SJCRH30 (cell line): ENCODE measurements around the gene POGK. TPM values are rescaled to one million over a fixed set of nuclear protein-coding genes. Genes with fewer than 3 reads are reported as not detected.

Experiments used
- DNase-seq, 2 experiments: peaks; one replicate each; pipeline ENCODE4 v3.0.0-alpha.2; 2015 to 2020
- H3K27ac ChIP-seq: fragments of 250-450 bp; sonication (Bioruptor Pico); 2 replicates; pipeline ENCODE4 v1.5.1; 2020; ENCODE audit warnings: mild to moderate bottlenecking, moderate library complexity
- H3K27me3 ChIP-seq: fragments of 250-450 bp; sonication (Bioruptor Pico); 2 replicates; pipeline ENCODE4 v1.5.1; 2020; ENCODE audit warnings: mild to moderate bottlenecking, moderate library complexity
- H3K36me3 ChIP-seq: fragments of 250-450 bp; sonication (Bioruptor Pico); 2 replicates; pipeline ENCODE4 v1.5.1; 2020; ENCODE audit warnings: mild to moderate bottlenecking, moderate library complexity
- H3K4me1 ChIP-seq: fragments of 250-450 bp; sonication (Bioruptor Pico); 2 replicates; pipeline ENCODE4 v1.5.1; 2020; ENCODE audit warnings: mild to moderate bottlenecking, moderate library complexity
- H3K4me3 ChIP-seq: fragments of 250-450 bp; sonication (Bioruptor Pico); 2 replicates; pipeline ENCODE4 v1.5.1; 2020; ENCODE audit warnings: mild to moderate bottlenecking, moderate library complexity
- H3K9me3 ChIP-seq: fragments of 250-450 bp; sonication (Bioruptor Pico); replicated peaks from 2 replicates; pipeline ENCODE4 v1.5.1; 2020; ENCODE audit warnings: mild to moderate bottlenecking, moderate library complexity
- total RNA-seq: library from RNA; depleted of rRNA; stranded (reverse); fragments of >200 nt; shearing (Covaris generic); gene quantifications from 2 replicates; pipeline ENCODE4 v1.2.3, GENCODE V29; 2014

POGK gene
- total RNA-seq, 1 experiment from 2014 or later: 27.2 TPM

- DNase-seq: no peak
- H3K27ac ChIP-seq: no peak overlapping the region
Measured at GRCh38 chr1:166840309-166841274, 1.3 kb downstream of the POGK start.

GRCh38 chr1:166843322-166843721 lies 4.0 kb downstream of the POGK start:
- Histone ChIP-seq H3K27ac (no peak overlapping the region), H3K36me3 (peaks cover 37% of the 10 kb centered on the region), H3K9me3 (no peaks in the 10 kb centered on the region), H3K4me3 (no peak overlapping the region), H3K4me1 (peaks cover 4% of the 10 kb centered on the region; the same call in 1 of the 2 replicates), H3K27me3 (no peaks in the 10 kb centered on the region)
- no peak for DNase-seq

More at GRCh38 chr1:166840309-166841274, 1.3 kb downstream of the POGK start:
- Histone ChIP-seq H3K4me1 (peaks cover 4% of the 10 kb centered on the region; the same call in 1 of the 2 replicates), H3K4me3 (peak overlapping the region; percentile 63), H3K36me3 (peaks cover 26% of the 10 kb centered on the region), H3K27me3 (no peaks in the 10 kb centered on the region), H3K9me3 (no peaks in the 10 kb centered on the region)

- H3K36me3 ChIP-seq: peaks cover 44% of the 10 kb centered on the region
- no peak overlapping the region for H3K27ac ChIP-seq
- DNase-seq: no peak
Measured at GRCh38 chr1:166843769-166844596, 4.7 kb downstream of the POGK start.

GRCh38 chr1:166844791-166845190 lies 5.5 kb downstream of the POGK start:
- no peak for DNase-seq
- peaks cover 50% of the 10 kb centered on the region for H3K36me3 ChIP-seq
- no peaks in the 10 kb centered on the region for H3K9me3 ChIP-seq
- no peak overlapping the region for H3K27ac ChIP-seq
- H3K4me1 ChIP-seq: no peaks in the 10 kb centered on the region
- no peaks in the 10 kb centered on the region for H3K27me3 ChIP-seq
- no peak overlapping the region for H3K4me3 ChIP-seq

More at GRCh38 chr1:166843769-166844596, 4.7 kb downstream of the POGK start:
- Histone ChIP-seq H3K27me3 (no peaks in the 10 kb centered on the region), H3K4me1 (no peaks in the 10 kb centered on the region), H3K4me3 (no peak overlapping the region), H3K9me3 (no peaks in the 10 kb centered on the region)

GRCh38 chr1:166848193-166848592 lies 8.9 kb downstream of the POGK start:
- peaks cover 54% of the 10 kb centered on the region for H3K36me3 ChIP-seq
- DNase-seq: no peak

GRCh38 chr1:166849135-166849534 lies 9.9 kb downstream of the POGK start:
- no peaks in the 10 kb centered on the region for H3K4me1 ChIP-seq
- no peak overlapping the region for H3K4me3 ChIP-seq
- no peaks in the 10 kb centered on the region for H3K27me3 ChIP-seq
- H3K27ac ChIP-seq: no peak overlapping the region
- no peak for DNase-seq
- peaks cover 53% of the 10 kb centered on the region for H3K36me3 ChIP-seq
- H3K9me3 ChIP-seq: no peaks in the 10 kb centered on the region

More at GRCh38 chr1:166848193-166848592, 8.9 kb downstream of the POGK start:
- no peaks in the 10 kb centered on the region for H3K9me3 ChIP-seq
- H3K4me3 ChIP-seq: no peak overlapping the region
- H3K27ac ChIP-seq: no peak overlapping the region
- no peaks in the 10 kb centered on the region for H3K4me1 ChIP-seq
- no peaks in the 10 kb centered on the region for H3K27me3 ChIP-seq

- Histone ChIP-seq H3K27me3 (no peaks in the 10 kb centered on the region), H3K36me3 (peaks cover 62% of the 10 kb centered on the region), H3K4me1 (peaks cover 2% of the 10 kb centered on the region; the same call in 1 of the 2 replicates), H3K9me3 (no peaks in the 10 kb centered on the region), H3K4me3 (no peak overlapping the region), H3K27ac (no peak overlapping the region)
- no peak for DNase-seq
Measured at GRCh38 chr1:166852918-166853317, 13.6 kb downstream of the POGK start.

- Histone ChIP-seq H3K4me1 (peaks cover 2% of the 10 kb centered on the region; the same call in 1 of the 2 replicates), H3K27ac (no peak overlapping the region), H3K36me3 (peaks cover 38% of the 10 kb centered on the region), H3K9me3 (no peaks in the 10 kb centered on the region), H3K27me3 (no peaks in the 10 kb centered on the region), H3K4me3 (no peak overlapping the region)
- no peak for DNase-seq
Measured at GRCh38 chr1:166855558-166855957, 16.3 kb downstream of the POGK start.

GRCh38 chr1:166857995-166858394 lies 18.7 kb downstream of the POGK start:
- Histone ChIP-seq H3K27ac (no peak overlapping the region), H3K36me3 (peaks cover 24% of the 10 kb centered on the region)

GRCh38 chr1:166858726-166859419 lies 19.6 kb downstream of the POGK start:
- DNase-seq: no peak
- Histone ChIP-seq H3K27ac (no peak overlapping the region), H3K9me3 (no peaks in the 10 kb centered on the region), H3K4me3 (no peak overlapping the region), H3K36me3 (peaks cover 26% of the 10 kb centered on the region), H3K27me3 (no peaks in the 10 kb centered on the region), H3K4me1 (peaks cover 2% of the 10 kb centered on the region; the same call in 1 of the 2 replicates)

More at GRCh38 chr1:166857995-166858394, 18.7 kb downstream of the POGK start:
- no peaks in the 10 kb centered on the region for H3K27me3 ChIP-seq
- H3K9me3 ChIP-seq: no peaks in the 10 kb centered on the region
- no peak for DNase-seq
- H3K4me3 ChIP-seq: no peak overlapping the region
- H3K4me1 ChIP-seq: peaks cover 2% of the 10 kb centered on the region; the same call in 1 of the 2 replicates

- H3K27me3 ChIP-seq: no peaks in the 10 kb centered on the region
- peaks cover 2% of the 10 kb centered on the region; the same call in 1 of the 2 replicates for H3K4me1 ChIP-seq
- H3K27ac ChIP-seq: no peak overlapping the region
- no peaks in the 10 kb centered on the region for H3K9me3 ChIP-seq
- H3K36me3 ChIP-seq: peaks cover 19% of the 10 kb centered on the region
- no peak overlapping the region for H3K4me3 ChIP-seq
- no peak for DNase-seq
Measured at GRCh38 chr1:166859597-166859996, 20.3 kb downstream of the POGK start.

- peaks cover 13% of the 10 kb centered on the region for H3K36me3 ChIP-seq
- H3K4me3 ChIP-seq: no peak overlapping the region
- no peak overlapping the region for H3K27ac ChIP-seq
- H3K27me3 ChIP-seq: no peaks in the 10 kb centered on the region
- no peaks in the 10 kb centered on the region for H3K4me1 ChIP-seq
- no peak for DNase-seq
- no peaks in the 10 kb centered on the region for H3K9me3 ChIP-seq
Measured at GRCh38 chr1:166865926-166866325, 26.7 kb downstream of the POGK start.

GRCh38 chr1:166868639-166869038 lies 29.4 kb downstream of the POGK start:
- DNase-seq: no peak
- no peak overlapping the region for H3K27ac ChIP-seq
- no peaks in the 10 kb centered on the region for H3K9me3 ChIP-seq
- H3K4me1 ChIP-seq: no peaks in the 10 kb centered on the region
- no peaks in the 10 kb centered on the region for H3K27me3 ChIP-seq
- peaks cover 9% of the 10 kb centered on the region for H3K36me3 ChIP-seq
- no peak overlapping the region for H3K4me3 ChIP-seq
